Measurements from ENCODE around the gene SLCO4A1. TPM values are rescaled to one million over a fixed set of nuclear protein-coding genes. Genes with fewer than 3 reads are reported as not detected.

The SLCO4A1 gene
- total RNA-seq, 1 experiment from 2014 or later: 4.9 TPM

DNA sequence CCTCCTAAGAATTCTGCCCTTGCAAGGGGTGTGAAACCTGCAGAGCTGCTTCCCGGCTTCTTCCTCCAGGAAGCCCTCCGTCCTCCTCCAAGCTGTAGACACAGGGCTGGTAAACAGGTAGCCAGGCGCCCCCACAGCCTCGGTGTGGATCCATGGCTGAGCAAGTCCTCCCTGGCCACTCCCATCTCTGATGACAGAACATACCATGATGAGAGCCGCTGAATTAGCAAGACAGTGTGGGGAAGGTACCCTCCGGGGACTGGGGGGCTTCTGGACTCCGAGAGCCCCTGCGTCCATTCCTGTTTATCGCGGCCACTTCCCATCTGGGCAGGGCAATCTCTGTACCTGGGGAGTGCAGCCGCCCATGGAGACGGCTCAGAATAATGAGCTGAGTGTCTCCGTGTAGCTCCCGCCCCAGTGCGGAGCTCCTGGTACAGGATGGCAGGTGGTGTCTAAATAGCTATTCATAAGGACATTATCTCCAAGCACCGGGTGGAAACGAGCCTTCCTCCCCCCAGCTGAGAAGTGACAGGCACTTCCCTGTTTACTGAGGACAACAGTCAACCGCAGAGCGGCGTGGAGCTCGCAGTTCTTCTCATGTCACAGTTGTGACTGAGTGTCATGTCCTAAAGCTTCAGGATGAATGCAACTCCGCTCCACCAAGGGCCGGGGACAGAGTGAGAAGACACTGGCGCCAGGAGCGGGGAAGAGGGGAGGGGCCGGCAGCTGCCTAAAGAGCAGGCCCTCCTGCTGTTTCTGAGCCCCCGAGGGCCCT lies 43.7 kb downstream of the SLCO4A1 start:
- no peak for DNase-seq (ENCODE audit: low spot score)

- no peak for DNase-seq (ENCODE audit: low spot score)
Observed at GRCh38 chr20:62686869-62687830, 44.8 kb downstream of the SLCO4A1 start.

DNA sequence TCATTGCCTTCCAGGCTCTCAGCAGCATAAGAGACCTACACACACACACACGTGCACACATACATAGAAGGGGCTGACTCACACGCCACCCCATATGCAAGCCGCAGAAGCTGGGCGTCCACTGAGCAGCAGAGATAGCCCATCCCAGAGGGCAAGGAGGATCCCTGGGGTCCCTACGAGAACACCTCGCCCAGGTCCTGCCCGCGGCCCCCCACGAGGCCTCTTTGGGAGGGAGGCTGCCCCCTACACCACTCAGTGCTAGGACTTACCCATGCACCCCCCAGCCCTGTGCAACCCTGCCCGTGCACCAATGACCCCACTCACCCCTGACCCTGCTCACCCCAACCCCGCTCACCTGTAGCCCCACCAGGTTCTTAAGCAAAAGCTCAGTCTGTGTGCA lies 45.8 kb downstream of the SLCO4A1 start:
- no peak for DNase-seq (ENCODE audit: low spot score)

DNA sequence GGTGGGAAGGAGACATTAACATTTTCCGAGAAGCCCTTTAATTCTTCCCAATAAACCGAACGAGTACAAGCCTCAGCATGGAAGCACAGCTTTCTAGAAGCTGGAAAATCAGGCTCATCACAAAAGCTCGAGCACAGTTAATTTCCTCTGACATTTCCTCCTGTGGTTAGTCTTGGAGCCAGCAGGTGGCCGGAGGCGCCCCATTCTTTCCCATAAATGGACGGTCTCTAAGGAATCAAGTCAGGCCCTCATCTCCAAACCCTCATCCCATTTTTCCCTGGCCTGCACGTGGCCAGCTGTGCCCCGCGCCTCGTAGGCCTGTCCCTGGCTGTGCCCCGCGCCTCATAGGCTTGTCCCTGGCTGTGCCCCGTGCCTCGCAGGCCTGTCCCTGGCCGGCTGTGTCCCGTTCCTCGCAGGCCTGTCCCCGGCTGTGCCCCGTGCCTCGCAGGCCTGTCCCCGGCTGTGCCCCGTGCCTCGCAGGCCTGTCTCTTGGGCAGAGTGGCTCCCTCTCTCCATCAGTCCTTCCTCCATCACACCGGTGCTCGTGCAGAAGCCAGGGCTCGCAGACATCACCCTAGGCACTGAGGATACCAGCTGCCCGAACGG lies 46.7 kb downstream of the SLCO4A1 start:
- no peak for DNase-seq (ENCODE audit: low spot score)

GRCh38 chr20:62689861-62690260 lies 47.6 kb downstream of the SLCO4A1 start:
- DNase-seq (ENCODE audit: low spot score): no peak

- DNase-seq (ENCODE audit: low spot score): no peak
Observed at GRCh38 chr20:62690261-62690820, 48.0 kb downstream of the SLCO4A1 start.

DNA sequence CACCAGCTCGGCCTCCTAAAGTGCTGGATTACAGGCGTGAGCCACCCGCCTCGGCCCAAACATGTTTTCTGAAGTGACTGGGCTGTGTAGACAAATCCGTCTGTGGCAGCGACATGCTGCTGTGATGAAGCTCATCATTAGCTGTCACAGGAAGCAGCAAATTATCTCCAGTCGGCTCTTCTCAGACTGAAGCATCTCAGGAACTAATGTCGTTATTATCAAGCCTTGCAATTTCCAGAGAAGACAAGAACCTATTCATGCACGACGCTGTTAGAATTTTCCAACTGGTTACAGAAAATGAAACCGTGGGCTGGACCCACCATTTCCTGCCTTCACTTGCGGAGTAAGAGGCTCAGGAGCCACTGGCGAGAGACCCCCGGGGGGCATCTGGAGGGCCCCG lies 49.2 kb downstream of the SLCO4A1 start:
- no peak for DNase-seq (ENCODE audit: low spot score)

DNA sequence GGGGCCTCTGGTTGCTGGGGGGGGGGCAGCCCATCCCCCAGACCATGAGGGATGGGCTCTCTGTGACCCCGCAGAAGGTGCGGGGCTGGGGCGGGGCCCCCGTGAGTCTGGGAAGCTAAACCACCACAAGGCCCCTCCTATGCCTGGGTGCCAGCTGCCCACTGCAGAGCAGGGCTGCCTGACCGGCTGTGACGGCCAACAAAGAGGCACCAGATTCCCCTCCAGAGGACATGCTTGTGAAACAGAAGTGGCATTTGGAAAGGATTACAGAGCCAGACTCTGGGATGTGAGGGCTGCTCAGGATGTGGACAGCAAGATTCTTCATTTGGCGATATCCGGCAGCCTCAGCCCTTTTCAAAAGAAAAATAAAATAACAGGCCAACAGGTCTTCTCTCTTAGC lies 49.9 kb downstream of the SLCO4A1 start:
- no peak for DNase-seq (ENCODE audit: low spot score)

DNA sequence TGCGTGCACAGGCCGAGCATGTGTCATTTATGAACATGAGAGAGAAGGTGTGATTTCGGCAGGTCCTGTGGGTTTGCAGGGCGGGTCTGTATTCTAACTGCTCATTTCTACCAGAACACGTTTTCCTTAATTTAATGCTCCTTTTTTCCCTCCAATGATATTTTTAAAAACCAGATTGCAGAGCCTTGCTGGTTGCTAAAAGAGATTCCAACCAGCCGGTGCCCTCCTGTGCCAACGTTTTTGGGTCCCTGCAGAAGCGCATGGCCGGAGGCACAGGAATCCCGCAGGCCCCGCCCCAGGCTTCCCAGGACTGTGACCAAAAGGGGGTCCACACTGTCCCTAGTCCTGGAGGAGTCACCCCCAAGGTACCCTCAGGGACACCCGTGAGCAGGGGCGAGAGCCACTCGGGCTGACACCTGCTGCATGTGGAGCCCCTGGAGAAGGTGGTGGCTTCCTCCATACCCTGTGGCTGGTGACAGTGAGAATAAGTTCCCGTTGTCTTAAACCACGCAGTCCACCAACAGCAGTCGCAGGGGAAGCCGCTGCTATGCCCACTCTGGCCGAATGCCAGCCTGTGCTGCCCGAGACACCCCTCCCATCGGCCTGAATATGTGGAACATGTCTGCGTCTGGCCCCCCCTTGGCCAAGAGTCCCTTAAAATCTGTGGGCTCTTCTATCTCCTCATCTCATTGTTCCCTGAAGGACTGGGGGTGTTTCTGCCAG lies 50.7 kb downstream of the SLCO4A1 start:
- DNase-seq (ENCODE audit: low spot score): no peak

GRCh38 chr20:62693524-62693922 lies 51.2 kb downstream of the SLCO4A1 start:
- DNase-seq (ENCODE audit: low spot score): no peak

- no peak for DNase-seq (ENCODE audit: low spot score)
Observed at GRCh38 chr20:62694106-62694505, 51.8 kb downstream of the SLCO4A1 start.

DNA sequence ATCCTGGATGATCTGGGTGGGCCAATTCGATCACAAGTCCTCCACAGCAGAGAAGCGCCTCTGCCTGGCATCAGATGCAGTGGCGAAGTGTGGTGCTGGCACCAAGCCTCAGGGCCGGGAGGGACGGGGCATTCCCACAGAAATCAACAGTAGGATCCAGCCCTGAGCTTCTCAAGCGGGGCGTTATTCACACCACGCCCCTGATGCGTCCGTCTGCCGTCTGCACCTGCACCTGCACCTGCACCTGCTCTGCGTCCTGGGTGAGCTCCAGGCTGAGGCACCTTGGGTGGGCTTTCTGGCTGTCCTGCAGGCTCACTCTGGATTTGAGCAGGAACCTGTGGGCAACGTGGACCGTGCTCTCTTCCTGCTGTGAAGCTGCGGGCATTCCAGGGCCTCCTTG lies 52.6 kb downstream of the SLCO4A1 start:
- DNase-seq (ENCODE audit: low spot score): no peak

- DNase-seq (ENCODE audit: low spot score): no peak
Observed at GRCh38 chr20:62695448-62696414, 53.4 kb downstream of the SLCO4A1 start.

GRCh38 chr20:62696434-62696957 lies 54.2 kb downstream of the SLCO4A1 start:
- no peak for DNase-seq (ENCODE audit: low spot score)

GRCh38 chr20:62696989-62697388 lies 54.7 kb downstream of the SLCO4A1 start:
- no peak for DNase-seq (ENCODE audit: low spot score)

- no peak for DNase-seq (ENCODE audit: low spot score)
Observed at GRCh38 chr20:62697468-62697912, 55.2 kb downstream of the SLCO4A1 start.

DNA sequence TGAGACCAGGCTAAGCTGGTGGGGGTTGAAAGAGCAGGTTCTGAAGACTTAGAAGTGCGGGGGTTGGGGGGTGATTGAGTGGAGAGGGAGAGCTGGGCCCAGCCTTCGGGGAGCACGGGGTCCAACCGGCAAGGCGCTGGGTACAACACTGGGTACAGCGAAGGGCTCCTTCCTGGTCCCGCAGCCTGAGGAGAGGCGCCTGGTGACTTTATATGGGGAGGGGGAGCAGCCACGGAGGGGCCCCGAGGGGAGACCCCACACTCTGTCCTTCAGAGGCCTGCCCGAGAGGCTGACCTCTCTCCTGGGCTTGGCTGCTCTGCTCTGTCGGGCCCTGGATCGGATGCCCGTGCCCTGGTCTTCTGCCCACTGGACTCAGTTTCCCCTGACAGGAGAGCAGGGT lies 55.9 kb downstream of the SLCO4A1 start:
- no peak for DNase-seq (ENCODE audit: low spot score)

DNA sequence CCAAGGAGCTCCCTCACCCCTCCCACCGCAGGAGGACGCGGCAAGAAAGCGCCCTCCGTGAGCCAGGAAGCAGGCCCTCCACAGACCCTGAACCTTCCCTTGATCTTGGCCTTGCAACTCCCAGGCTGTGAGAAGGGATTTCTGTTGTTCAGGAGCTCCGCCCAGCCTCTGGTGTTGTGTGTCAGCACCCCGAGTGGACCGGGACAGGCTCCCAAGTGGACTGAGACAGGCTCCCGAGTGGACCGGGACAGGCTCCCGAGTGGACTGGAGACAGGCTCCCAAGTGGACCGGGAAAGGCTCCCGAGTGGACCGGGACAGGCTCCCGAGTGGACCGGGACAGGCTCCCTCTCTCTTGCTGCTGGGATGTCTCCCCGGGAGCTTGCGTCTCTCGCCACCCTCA lies 57.0 kb downstream of the SLCO4A1 start:
- no peak for DNase-seq (ENCODE audit: low spot score)

DNA sequence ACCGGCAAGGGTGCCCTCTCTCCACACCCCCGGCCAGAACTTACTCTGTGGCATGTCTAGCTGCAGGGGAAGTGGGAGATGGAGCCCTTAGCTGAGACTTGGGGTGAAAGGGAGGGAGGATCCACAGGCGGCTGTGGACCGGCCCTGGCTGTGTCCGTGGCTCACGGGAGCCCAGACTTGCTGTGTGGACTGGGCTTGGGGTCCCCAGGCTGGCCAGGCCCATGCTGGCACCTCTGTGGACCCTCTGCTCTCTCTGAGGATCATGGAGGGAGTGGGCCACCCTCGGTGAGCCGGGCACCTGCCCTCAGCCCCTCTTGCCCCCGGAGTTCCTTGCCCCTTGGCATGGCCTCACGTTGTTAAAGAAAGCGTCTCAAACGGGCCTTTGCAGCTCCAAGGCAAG lies 57.4 kb downstream of the SLCO4A1 start:
- DNase-seq (ENCODE audit: low spot score): no peak
